HG03196 (cell line): ENCODE measurements around the gene DZIP1.
"Not testable (repeated sequence)": the region's sequence is repeated elsewhere in the genome, so short reads cannot be mapped to it uniquely, and the experiment has no call there.

ENCODE experiments used
- ATAC-seq: cut with Tn5 transposase; IDR thresholded peaks from one replicate; pipeline ENCODE4 v1.9.1; 2021; ENCODE audit not compliant: unreplicated experiment

The DZIP1 gene, protein sequence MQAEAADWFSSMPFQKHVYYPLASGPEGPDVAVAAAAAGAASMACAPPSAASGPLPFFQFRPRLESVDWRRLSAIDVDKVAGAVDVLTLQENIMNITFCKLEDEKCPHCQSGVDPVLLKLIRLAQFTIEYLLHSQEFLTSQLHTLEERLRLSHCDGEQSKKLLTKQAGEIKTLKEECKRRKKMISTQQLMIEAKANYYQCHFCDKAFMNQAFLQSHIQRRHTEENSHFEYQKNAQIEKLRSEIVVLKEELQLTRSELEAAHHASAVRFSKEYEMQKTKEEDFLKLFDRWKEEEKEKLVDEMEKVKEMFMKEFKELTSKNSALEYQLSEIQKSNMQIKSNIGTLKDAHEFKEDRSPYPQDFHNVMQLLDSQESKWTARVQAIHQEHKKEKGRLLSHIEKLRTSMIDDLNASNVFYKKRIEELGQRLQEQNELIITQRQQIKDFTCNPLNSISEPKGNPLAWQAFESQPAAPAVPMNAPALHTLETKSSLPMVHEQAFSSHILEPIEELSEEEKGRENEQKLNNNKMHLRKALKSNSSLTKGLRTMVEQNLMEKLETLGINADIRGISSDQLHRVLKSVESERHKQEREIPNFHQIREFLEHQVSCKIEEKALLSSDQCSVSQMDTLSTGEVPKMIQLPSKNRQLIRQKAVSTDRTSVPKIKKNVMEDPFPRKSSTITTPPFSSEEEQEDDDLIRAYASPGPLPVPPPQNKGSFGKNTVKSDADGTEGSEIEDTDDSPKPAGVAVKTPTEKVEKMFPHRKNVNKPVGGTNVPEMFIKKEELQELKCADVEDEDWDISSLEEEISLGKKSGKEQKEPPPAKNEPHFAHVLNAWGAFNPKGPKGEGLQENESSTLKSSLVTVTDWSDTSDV

DNA sequence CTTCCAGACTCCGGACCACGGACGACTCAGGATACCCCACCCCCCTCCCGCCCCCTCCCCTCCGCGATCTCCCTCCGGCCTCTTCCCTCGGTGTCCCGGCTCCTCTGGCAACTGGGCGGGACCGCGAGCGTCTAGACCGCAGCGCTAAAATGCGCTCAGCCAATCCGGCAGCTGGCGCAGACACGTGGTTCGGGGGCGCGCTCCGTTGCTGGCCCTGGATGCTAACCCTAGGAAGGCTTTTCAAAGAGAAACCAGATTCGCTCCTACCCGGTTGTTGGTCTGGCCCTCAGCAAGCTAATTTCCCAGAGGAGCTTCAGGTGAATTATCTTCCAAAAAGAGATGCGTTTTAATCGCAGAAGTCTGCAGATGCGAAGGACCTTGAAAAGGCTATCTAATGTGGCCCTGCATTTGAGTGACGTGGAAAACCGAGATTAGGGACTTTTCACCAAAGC, at the start of gene DZIP1:
DZIP1 (minus strand) TSS at position 106 of the 452 bp plus-strand sequence. CDS start 2,677 bp downstream, outside the sequence.
- no peak for ATAC-seq

- ATAC-seq = not testable (repeated sequence)
Observed at GRCh38 chr13:95690986-95691385, 46.5 kb upstream of the DZIP1 start.

DNA sequence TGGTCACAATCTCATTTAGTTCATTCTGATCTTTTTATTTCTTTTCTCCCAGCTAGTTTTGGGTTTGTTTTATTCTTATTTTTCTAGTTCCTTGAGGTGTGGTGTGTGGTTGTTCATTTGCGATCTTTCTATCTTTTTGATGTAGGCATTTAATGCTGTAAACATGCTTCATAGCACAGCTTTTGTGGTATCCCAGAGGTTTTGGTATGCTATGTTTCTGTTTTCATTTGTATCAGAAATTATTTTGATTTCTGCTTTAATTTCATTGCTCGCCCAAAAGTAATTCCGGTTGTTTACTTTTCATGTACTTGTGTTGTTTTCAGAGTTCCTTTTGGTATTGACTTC, 45.0 kb upstream of the DZIP1 start:
- no peak for ATAC-seq

GRCh38 chr13:95684960-95685359, 40.5 kb upstream of the DZIP1 start:
- ATAC-seq = not testable (repeated sequence)

- no peak for ATAC-seq
Observed at GRCh38 chr13:95684418-95684817, 39.9 kb upstream of the DZIP1 start.

GRCh38 chr13:95679722-95680121, 35.2 kb upstream of the DZIP1 start:
- no peak for ATAC-seq

DNA sequence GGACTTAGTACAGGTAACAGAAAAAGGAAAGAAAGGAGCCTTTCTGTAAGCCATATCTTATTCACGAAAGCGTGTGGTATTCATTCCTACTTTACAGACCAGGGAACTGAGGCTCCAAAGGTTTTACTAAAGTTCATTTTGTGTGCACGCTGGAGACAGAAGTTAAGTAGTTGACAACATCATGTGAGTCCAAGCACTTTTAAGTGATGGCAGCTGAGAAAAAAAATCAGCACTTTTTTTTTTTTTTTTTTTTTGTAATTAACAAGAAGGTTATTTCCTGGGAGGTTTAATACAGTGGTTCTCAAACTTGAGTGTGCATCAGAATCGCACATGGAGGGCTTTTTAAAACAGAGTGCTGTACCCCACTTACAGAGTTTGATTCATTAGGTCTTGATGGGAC, 34.5 kb upstream of the DZIP1 start:
- ATAC-seq = no peak

DNA sequence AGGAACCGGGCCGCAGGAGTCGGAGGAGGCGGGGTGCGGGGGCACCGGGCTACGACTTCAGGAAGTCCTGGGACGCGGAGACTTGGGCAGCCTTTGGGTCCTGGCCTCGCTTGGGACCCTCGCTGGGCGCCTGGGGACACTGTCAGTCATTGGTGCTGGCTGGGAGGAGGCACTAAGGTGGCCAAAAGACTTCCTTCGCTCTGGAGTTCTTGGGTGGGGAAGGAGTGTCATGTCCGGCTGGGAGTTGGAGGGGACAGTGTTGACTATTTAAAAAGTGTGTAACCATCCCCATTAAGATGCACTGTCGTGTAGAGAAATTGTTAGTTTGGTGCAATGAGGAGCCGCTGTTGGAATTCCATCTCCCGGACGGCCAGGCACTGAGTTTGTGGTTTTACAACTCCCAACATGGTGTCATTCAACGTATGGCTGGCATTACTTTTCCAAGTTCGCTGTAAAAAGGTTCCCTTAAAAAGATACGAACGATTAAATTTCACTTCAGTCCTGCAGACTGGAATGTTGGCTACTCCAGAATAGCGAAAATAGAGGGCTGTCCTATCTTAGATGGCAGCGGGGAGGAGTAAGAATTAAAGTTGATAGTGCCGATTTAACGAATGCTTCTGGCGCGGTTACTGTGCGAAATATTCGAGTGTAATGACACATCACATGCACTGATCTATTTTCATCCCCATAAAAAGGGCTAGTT, 33.2 kb upstream of the DZIP1 start:
- no peak for ATAC-seq

- ATAC-seq = peak; percentile 97
Observed at GRCh38 chr13:95676762-95677563, 32.5 kb upstream of the DZIP1 start, which contains the start of gene DNAJC3. DNAJC3 (plus strand) TSS chr13:95677139; CDS start chr13:95677256, 117 bp downstream.

- no peak for ATAC-seq
Observed at GRCh38 chr13:95676105-95676761, 31.7 kb upstream of the DZIP1 start.

- ATAC-seq = no peak
Observed at GRCh38 chr13:95671597-95671996, 27.1 kb upstream of the DZIP1 start.

DNA sequence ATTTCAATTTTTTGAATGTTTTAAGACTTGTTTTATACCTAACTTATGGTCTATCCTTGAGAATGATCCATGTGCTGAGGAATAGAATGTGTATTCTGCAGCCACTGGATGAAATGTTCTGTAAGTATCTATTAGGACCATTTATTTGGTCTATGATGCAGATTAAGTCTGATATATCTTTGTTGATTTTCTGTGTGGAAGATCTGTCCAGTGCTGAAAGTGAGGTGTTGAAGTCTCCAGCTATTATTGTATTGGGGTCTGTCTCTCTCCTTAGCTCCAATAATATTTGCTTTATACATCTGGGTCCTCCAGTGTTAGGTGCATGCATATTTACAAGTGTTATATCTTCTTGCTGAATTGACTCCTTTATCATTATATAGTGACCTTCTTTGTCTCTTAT, 22.7 kb upstream of the DZIP1 start:
- not testable (repeated sequence) for ATAC-seq

DNA sequence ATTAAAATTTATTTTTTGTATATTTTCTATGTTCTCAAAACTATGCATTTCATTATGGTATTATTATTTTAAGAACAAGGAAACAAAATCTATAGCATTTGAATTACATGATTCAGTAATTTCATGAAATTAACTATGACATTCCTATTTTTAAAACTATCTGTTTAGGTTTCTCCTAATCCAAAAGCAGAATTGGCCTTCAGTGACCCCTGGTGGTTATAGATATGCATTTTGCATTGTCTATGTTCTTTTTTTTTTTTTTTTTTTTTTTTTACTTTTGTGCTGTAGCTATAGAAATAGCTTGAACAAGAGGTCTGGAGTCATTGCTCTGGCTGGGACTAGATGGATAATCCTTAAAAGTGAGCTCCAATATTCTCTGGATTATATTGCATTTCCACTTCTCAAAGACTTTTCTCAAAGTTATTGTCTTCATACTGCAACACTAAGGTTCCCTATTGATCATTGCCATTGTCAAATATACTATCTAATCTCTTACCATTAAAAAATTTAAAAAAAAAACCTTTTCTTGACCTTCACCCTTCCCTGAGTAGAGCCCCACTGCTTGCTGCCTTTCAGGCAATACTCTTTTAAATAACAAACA, 16.6 kb upstream of the DZIP1 start:
- ATAC-seq = no peak

DNA sequence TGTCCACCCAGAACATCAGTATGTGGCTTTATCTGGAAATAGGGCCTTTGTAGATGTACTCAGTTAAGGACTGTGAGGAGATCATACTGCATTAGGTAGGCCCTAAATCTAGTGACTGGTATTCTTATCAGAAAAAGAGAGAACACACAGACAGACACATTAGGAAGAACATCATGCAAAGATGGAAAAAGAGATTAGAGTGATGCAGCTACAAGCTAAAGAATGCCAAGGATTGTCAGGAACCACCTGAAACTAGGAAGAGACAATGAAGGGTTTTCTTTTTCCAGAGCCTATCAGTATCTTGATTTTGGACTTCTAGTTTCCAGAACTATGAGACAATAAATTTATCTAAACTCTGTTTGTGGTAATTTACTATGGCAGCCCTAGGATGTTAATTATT, 15.0 kb upstream of the DZIP1 start:
- no peak for ATAC-seq

DNA sequence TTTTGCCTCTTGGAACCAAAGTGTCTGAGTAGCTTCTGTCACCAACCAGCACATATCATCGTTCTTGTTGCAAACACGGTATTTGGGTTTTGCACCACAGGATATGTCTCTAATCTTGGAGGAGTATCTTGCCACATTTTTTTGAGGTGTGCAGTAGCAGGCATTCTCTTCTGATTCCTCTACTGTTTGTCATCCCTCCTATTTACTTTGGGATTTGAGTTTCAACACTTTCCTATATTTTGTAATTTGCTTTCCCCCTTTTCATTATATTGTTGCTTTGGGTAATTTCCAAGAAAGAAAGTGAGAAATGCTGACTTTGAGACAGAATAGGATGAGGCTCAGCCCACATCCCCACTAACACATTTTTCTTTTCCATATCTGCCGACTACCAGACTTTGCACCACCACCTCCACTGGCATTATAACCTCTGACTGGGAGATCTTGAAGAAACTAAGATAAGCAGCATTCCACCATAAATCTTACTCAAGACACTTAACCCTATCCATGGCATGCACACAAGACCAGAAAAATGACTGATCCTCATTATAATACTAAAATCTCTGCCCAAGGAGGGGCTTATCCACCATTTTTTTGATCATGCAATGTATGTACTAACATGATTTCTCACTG, 12.0 kb upstream of the DZIP1 start:
- no peak for ATAC-seq

DNA sequence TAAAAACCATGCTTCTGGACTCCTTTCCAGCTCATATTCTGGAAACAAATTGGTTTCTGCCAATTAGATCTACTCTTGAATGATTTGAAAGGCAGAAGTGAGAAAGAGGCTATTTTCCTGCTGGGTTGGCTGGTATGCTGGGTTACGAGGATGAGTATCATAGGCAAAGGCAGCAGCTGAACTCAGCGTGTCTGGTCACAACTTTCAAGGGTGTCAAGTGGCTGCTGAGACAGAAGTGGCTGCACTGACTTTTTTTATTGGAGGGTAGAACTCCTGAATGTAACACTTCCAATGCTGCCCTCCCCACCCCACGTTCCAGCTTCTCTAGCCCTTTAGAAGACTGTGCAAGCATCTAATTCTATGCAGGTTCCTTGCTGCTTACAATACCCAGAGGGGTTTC, 8.3 kb upstream of the DZIP1 start:
- no peak for ATAC-seq

GRCh38 chr13:95652244-95652764, 7.8 kb upstream of the DZIP1 start:
- ATAC-seq = no peak

GRCh38 chr13:95650696-95651095, 6.2 kb upstream of the DZIP1 start:
- no peak for ATAC-seq

- ATAC-seq = no peak
Observed at GRCh38 chr13:95647321-95647720, 2.8 kb upstream of the DZIP1 start.
